HG03025 (cell line): ENCODE data around the gene IRF4.
"Not testable (repeated sequence)": the region's sequence is repeated elsewhere in the genome, so short reads cannot be mapped to it uniquely, and the experiment has no call there.

Experiments used
- ATAC-seq: cut with Tn5 transposase; IDR thresholded peaks from one replicate; pipeline ENCODE4 v1.9.1; 2021; ENCODE audit warnings: mild to moderate bottlenecking, moderate library complexity; ENCODE audit not compliant: unreplicated experiment, low FRiP score

The IRF4 gene

DNA sequence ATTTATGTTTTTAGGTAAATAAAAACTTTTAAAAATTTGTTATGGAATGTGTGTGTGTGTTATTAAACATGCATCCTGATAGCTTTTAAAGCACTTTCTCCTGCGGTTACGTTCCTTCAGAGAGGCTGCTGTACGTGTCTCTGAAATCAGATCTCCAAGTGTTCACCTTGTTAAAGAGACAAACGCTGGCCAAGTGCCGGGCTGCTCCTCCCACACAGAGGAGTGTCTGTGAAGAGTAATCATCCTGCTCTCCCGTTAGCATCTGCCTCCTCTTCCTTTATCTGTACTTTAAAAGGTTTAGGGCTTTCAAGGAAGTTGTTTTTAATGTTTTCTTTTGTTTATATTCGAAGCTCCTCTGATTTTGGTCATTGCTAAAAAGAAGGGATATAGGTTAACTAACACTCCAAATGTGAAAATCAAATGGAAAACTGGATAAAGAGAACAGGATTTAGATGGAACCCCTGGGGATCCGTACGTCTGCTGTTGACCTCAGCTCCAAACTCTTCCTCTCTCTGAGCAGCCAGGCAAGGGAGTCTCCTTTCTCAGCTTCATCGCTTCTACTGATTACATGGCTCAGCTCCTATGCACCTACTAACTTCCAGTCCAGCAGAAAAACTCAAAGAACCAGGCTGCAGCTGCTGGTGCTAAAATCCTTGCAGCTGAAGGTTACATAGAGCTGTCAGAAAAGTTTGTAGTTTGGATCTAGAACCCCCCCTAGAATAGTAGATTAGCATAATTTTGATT lies 20.0 kb downstream of the IRF4 start:
- ATAC-seq: no peak

DNA sequence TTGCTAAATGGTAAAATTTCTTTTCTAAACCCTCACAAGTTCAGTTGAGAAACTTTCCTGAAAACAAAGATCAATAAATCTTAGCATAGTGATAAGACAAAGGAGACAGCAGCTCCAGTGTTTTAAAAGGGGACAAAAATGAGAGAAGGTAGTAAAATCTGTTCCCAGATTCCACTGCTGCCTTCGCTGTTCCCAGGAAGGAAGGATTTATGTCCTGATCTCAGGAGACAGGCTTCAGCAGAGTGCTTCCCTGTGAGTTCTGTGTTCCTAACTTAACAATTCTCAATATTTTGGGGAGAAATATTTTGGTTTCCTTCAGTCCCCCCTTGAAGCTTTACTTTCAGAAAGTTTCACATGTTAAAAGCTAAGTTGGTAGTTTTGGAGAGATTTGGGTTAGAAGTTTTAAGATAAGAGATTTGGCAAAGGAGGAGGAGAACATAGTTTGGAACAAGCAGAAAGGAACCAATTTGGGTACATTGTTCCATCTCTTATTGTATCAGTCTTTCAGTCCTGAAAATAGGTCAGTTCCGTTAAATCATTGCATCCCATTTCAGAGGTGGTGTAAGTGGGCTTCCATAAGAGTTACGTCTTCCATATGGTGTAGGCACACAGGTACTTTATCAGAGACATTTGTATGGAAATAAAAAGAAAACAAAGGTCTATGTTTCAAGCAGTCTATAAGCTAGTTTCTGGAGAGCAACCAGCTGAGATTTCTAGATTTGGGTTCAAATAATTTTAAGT lies 20.8 kb downstream of the IRF4 start:
- ATAC-seq: no peak

DNA sequence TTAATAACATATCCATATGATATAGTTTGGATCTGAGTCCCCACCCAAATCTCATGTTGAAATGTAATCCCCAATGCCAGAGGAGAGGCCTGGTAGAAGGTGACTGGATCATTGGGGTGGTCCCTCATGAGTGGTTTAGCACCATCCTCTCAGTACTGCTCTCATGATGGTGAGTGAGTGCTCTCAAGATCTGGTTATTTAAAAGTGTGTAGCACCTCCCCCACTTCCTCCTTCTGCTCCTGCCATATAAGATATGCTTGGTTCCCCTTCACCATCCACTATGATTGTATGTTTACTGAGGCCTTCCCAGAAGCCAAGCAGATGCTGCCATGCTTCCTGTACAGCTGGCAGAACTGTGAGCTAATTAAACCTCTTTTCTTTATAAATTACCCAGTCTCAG lies 22.9 kb downstream of the IRF4 start:
- ATAC-seq: no peak

DNA sequence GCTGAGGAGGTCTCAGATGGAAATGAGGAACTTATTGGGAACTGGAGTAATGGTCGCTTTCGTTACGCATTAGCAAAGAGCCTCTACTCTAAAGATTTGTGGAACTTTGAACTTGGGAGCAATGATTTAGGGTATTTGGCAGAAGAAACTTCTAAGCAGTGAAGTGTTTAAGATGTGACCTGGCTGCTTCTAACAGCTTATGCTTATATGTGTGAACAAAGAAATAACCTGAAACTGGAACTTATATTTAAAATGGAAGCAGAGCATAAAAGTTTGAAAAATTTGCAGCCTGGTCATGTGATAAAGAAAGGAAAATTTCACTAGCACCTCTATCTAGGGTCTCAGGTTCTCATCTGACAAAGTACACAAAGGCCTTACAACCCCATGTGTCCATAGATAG lies 23.5 kb downstream of the IRF4 start:
- no peak for ATAC-seq

DNA sequence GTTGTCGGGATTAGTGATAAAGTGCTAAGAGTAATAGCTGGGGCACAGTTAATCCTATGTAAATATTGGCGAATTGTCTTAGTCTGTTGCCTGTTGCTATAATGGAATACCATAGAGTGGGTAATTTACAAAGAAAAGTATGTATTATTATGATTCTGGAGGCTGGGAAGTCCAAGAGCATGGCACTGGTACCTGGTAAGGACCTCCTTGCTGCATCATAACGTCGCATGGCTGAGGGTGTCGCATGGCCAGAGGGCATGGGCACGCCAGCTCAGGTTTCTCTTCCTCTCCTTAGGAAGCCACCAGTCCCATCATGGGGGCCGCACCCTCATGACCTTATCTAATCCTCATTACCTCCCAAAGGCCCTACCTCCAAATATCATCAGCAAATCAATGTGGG lies 29.7 kb downstream of the IRF4 start:
- ATAC-seq: no peak

DNA sequence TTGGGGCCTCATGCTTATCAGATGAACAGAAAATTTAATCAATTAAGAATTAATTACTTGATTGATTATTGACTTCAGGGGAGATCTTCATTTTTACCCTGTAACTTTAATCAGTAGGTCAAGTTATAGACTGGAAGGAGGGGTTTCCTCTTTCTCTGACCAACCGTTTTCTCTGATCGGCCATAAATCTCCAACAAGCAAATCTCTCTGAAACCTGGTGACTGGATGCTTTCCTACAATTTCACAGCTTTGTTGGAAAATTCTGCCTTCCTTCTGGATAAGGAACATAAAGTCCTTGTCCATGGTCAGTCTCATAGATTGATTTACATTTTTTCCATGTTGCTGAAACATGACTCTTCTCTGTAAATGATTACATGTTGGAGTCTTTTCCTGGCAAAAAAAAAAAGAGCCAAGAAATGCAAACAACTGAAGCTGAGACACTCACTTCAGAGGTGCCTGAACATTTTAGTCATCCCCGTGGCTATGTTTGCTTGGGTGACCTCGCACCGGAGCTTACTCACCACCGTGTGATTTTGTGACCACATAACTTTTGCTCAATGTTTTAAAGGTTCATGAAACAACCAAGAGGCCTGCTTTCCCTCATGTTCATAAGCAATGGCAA lies 31.0 kb downstream of the IRF4 start:
- ATAC-seq: no peak

DNA sequence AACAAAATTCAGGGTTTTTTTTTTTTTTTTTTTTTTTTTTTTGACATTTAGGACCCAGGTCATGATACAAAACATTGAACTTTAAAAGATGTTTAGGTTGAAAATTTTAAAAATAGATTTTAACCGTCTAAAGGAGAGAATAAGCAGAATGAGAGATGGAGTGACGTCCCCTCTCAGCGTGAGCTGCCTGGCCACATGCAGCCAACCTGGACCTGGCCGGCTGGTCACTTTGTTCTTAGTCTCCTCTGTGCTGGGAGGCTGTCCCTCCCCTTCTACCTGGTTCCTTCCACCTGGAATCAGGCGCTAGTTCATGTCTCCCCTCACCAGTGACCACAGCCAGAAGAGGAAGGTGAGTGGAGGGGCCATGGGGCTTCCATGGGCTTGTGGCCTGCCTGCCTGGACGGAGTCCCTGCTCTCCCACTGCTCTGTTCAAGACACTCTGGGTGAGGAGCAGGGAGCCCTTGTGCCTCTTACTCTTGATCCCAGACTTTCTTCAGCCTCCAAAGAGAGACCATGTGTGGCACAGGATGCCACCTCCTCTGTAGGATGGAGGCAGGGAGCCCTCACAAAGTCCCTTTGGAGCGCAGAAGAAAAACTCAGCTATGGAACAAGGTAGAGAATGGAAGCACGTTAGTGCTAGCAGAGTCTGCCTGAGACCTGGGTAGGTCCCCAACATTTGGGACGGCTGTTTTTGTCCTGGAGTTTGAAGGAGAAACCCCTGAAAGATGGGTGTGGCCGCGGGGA lies 31.7 kb downstream of the IRF4 start:
- ATAC-seq: no peak

DNA sequence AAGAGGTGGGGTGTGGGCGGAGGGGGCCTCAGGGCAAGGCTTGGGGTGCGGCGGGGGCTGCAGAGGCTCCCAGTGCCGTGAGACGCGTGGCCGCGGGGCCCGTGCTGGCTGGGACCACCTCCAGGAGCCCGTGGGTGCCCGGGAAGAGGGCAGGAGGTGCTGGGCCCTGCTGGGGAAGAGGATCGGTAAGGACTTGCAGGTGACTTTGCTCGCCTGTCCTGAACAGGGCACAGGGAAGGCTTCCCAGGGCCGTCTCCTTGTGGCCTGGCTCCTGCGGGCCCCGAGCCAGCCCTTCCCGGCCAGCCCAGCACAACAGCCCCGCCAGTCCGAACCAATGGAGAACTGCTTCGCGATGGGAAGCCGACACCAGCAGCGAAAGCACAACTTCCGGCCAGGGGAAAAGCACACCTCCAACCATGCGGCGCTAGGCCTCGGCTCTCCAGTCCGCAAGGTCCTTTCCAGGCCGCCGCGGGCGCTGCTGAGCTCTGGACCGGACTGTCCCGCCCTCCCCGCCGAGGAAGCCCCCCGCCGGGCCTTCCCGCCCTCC lies 32.3 kb downstream of the IRF4 start:
- no peak for ATAC-seq

DNA sequence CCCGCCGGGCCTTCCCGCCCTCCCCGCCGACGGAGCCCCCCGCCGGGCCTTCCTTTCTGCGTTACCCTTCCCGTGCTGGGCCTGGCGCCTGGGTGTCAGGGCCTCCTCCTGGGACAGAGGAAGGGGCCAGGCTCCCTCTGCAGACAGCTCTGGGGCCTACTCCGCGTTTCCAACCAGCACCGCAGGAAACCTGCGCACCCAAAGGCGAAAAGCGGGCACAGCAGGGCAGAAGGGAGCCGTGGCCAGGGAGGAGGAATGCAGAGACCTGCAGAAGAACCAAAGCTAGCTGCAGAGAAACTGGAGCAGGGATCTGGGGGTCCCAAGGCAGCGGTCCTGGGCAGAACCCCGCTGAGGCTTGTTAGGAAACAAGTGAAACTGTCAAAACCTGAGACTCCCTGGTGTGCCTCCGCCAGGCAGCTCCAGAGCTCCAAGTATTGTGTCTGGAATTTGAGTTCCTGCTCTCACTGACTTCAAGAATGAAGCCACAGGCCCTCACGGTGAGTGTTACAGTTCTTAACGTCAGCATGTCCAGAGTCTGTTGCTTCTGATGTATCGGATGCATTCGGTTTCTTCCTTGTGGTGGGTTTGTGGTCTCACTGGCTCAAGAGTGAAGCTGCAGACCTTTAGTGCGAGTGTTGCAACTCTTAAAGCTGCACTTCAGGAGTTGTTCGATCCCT lies 33.3 kb downstream of the IRF4 start:
- ATAC-seq: no peak

DNA sequence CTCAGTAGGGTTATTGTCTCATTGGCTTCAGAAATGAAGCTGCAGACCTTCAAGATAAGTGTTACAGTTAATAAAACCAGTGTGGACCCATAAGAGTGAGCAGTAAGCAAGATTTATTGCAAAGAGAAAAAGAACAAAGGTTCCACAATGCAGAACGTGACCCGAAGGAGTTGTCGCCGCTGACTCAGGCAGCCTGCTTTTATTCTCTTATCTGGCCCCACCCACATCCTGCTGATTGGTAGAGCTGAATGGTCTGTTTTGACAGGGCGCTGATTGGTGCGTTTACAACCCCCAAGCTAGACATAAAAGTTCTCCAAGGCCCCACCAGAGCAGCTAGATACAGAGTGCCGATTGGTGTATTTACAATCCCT lies 33.9 kb downstream of the IRF4 start:
- not testable (repeated sequence) for ATAC-seq

DNA sequence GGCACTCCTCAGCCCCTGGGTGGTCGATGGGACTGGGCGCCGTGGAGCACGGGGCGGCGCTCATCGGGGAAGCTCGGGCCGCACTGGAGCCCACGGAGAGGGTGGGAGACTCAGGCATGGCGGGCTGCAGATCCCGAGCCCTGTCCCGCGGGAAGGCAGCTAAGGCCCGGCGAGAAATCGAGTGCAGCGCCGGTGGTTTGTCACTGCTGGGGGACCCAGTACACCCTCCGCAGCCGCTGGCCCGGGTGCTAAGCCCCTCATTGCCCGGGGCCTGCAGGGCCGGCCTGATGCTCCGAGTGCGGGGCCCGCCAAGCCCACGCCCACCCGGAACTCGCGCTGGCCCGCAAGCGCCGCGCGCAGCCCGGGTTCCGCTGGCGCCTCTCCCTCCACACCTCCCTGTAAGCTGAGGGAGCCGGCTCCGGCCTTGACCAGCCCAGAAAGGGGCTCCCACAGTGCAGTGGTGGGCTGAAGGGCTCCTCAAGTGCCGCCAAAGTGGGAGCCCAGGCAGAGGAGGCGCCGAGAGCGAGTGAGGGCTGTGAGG lies 34.7 kb downstream of the IRF4 start:
- not testable (repeated sequence) for ATAC-seq

DNA sequence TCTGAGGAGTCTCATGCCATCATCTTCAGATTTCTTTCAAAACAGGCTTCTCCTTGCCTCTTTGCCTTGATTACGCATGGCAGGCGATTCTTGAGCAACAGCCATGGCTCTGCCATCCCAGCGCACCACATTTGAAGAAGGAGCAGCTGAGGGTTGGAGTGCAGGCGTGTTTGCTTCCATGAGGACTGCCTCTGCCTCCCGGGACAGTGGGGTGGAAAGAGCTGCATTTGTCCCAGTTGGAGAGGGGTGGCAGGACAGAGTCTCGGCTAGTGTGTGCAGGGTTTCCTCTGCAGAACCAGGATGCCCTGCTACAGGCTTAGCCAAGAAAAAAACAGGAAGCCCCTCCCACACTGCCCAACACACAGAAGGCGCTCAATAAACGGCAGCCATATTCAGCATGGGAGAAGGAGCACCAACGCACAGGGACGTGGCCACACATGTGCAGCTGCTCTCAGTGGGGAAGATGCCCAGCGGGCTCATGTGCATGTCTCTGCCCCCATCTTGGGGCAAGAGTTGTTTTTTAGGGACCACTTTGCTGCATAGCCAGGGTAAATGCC lies 36.6 kb downstream of the IRF4 start:
- no peak for ATAC-seq

DNA sequence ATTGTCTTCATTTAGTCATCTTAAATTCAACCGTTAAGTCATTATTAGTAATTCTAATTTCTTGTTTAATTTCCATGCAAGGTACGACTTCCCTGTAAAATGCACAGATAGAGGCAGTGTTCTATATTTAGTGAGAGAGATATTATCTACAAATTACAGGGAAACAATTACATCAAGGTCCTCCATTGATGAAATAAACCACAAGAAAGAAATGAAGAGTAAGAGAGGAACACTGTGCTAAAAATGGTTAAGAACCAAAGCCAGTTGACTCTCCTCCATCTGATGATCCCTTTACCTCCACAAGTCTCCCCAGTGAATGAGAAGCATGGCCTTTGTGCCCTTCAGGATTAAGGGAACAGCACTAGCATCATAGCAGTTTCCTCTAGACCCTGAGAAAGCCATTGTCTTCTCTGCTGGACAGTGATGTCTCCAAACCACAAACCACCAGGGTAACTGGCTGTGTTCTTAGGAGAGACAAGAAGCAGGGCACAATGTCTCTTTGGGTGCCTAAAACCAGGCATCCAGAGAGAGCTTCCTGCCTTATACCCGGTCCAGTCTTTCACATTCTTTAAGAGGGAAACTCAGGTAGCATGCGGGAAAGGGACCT lies 38.1 kb downstream of the IRF4 start:
- no peak for ATAC-seq

DNA sequence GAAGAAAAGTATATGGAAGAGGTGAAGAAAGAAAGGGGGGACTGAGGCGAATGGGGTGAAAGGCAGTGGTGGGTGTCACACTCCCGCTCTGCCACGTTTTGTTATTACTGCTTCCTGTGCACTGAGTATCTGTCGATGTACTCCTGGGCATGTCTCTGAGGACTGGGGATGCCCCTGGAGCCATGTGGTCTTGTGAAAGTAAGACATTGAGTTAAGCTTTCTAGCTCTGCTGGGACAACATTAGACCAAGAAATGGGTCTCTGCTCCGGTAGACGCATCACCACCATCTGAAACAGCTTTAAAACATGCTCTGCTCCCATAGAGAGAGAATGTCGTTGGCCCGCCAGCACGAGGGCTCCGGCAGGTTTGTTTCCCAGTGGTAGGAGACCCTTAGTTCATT lies 40.0 kb downstream of the IRF4 start:
- ATAC-seq: no peak

DNA sequence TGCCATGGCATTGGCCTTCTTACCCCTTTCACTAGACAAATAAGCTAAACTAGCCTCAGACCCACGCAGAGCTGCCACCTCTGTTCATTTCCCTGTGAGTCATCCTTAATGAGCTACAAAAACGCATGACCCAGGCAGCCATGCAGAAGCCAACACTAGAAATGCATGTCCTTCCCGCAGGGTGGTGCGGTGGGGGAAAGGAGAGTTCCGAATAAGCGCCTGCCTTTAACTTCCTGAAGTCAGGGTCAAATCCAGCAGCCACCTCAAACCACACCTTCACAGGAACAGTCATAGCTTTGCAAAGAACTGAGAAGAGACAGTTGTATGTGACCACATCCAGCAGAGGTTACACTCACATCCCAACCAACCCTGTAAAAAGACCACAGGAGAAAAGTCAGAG lies 40.4 kb downstream of the IRF4 start:
- ATAC-seq: no peak

DNA sequence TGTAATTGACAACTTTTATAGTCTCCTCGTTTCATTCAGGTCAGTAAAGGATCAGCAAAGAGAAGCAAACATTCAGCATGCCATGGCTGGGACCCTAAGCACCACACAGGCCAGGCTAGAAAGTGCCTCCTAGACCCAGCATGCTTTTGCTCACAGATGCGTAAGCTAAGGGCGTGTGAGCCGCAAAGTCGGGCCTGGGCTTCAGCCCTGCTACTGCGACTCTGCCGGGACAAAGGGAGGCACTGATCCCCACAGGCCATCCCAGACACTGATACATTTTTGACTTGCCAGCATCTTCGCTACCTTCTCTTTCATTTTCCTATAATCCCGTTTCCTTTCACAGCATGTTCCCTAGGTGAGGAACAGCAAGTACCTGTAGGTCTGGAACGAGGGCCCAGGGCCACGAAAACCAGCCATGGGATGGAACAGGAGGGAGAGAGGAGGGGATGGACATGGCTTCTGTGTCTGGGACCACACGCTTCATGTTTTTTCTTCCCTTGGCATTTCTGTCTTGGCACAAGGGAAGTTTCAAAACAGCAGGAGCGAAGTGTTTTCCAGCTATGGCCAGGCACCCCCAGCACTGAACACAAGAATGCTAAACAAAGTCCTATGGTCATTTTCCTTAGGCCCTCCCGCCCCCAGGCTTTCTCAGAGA lies 42.6 kb downstream of the IRF4 start:
- no peak for ATAC-seq

DNA sequence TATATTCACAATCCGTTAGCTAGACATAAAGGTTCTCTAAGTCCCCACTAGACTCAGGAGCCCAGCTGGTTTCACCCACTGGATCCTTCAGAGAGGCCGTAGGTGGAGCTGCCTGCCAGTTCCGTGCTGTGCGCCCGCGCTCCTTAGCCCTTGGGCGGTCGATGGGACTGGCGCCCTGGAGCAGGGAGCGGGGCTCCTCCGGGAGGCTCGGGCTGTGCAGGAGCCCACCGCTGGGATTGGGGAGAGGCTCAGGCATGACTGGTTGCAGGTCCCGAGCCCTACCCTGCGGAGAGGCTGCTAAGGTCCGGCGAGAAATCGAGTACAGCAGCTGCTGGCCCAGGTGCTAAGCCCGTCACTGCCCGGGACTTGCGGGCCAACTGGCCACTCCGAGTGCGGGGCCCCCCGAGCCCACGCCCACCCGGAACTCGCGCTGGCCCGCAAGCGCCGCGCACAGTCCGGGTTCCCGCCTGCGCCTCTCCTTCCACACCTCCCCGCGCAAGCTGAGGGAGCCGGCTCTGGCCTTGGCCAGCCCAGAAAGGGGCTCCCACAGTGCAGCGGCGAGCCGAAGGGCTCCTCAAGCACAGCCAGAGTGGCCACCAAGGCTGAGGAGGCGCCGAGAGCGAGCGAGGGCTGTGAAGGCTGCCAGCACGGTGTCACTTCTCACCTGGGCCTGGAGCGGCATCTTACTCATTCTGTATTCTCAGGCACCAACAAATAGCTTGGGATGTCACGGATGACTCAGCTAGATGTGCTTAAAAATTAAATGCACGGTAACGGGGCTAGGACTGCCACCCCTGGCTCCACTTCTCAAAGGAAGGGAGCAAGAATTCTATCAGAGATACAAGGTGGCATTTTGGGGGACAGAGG lies 44.1 kb downstream of the IRF4 start:
- no peak for ATAC-seq
